HL-60 (cell line): ENCODE measurements around the gene PRPSAP2.
"Not testable (repeated sequence)": the region's sequence is repeated elsewhere in the genome, so short reads cannot be mapped to it uniquely, and the experiment has no call there.

Source experiments
- CTCF ChIP-seq: IDR thresholded peaks from one replicate; pipeline ENCODE4 v1.5.1; 2011; ENCODE audit warnings: low read length, control low read depth, inconsistent platforms; ENCODE audit not compliant: insufficient read depth
- REST ChIP-seq: IDR thresholded peaks from 2 replicates; pipeline ENCODE4 v1.6.1; 2012; ENCODE audit warnings: low read depth; ENCODE audit not compliant: insufficient replicate concordance

GRCh38 chr17:18864996-18865395, 7.1 kb downstream of the PRPSAP2 start:
- TF ChIP-seq CTCF, REST: not testable (repeated sequence)
